PC-3 (cell line): ENCODE measurements around the gene TMEFF2.

Experiments
- EZH2 ChIP-seq: fragments of 300-600 bp; sonication (generic); IDR thresholded peaks from one replicate; pipeline ENCODE4 v1.6.1; 2017; ENCODE audit warnings: antibody characterized with exemption, mild to moderate bottlenecking, low read length; ENCODE audit not compliant: unreplicated experiment
- EZH2phosphoT487 ChIP-seq: fragments of 300-600 bp; sonication (generic); IDR thresholded peaks from 2 replicates; pipeline ENCODE4 v1.6.1; 2018; ENCODE audit warnings: mild to moderate bottlenecking, antibody characterized with exemption, low read length, borderline replicate concordance
- TF ChIP-seq, protein P1 (sequence below): fragments of 300-600 bp; sonication (generic); conservative IDR thresholded peaks from 2 replicates; pipeline ENCODE4 v1.5.1; 2017; ENCODE audit warnings: antibody characterized with exemption, low read depth, mild to moderate bottlenecking, low read length

- TF ChIP-seq, protein P1, sequence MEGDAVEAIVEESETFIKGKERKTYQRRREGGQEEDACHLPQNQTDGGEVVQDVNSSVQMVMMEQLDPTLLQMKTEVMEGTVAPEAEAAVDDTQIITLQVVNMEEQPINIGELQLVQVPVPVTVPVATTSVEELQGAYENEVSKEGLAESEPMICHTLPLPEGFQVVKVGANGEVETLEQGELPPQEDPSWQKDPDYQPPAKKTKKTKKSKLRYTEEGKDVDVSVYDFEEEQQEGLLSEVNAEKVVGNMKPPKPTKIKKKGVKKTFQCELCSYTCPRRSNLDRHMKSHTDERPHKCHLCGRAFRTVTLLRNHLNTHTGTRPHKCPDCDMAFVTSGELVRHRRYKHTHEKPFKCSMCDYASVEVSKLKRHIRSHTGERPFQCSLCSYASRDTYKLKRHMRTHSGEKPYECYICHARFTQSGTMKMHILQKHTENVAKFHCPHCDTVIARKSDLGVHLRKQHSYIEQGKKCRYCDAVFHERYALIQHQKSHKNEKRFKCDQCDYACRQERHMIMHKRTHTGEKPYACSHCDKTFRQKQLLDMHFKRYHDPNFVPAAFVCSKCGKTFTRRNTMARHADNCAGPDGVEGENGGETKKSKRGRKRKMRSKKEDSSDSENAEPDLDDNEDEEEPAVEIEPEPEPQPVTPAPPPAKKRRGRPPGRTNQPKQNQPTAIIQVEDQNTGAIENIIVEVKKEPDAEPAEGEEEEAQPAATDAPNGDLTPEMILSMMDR: no peak
- no peak for TF ChIP-seq EZH2
- TF ChIP-seq EZH2phosphoT487: no peak
Observed at GRCh38 chr2:192218377-192218776, 23.6 kb upstream of the TMEFF2 start.
